ENCODE data around the gene UGGT1. TPM values are rescaled to one million over a fixed set of nuclear protein-coding genes. Genes with fewer than 3 reads are reported as not detected.

The UGGT1 gene
- total RNA-seq, 1 donor from 2014 or later, result 102 TPM

- no peaks in the 10 kb centered on the region for H3K4me1 Mint-ChIP-seq (ENCODE audit: unreplicated experiment)
- H3K4me3 Mint-ChIP-seq (ENCODE audit: unreplicated experiment), result no peak overlapping the region
- no peak overlapping the region for H3K27ac Mint-ChIP-seq (ENCODE audit: unreplicated experiment)
- H3K27me3 Mint-ChIP-seq (ENCODE audit: unreplicated experiment), result no peaks in the 10 kb centered on the region
- TF ChIP-seq CTCF (IDR thresholded peaks at IDR 0.05; ENCODE audit: unreplicated experiment), result no peak
- DNase-seq (ENCODE audit: low spot score), result no peak
- H3K9me3 Mint-ChIP-seq (ENCODE audit: unreplicated experiment), result no peaks in the 10 kb centered on the region
- no peaks in the 10 kb centered on the region for H3K36me3 Mint-ChIP-seq (ENCODE audit: low read depth, unreplicated experiment)
Measured at GRCh38 chr2:128069769-128070168, 21.2 kb upstream of the UGGT1 start.

GRCh38 chr2:128073278-128073677, 17.7 kb upstream of the UGGT1 start:
- H3K27ac Mint-ChIP-seq (ENCODE audit: unreplicated experiment), result no peak overlapping the region

GRCh38 chr2:128076461-128077106, 14.4 kb upstream of the UGGT1 start:
- TF ChIP-seq CTCF (IDR thresholded peaks at IDR 0.05; ENCODE audit: unreplicated experiment), result no peak
- Mint-ChIP-seq H3K36me3 (ENCODE audit: low read depth, unreplicated experiment) (no peaks in the 10 kb centered on the region), H3K9me3 (ENCODE audit: unreplicated experiment) (no peaks in the 10 kb centered on the region), H3K27ac (ENCODE audit: unreplicated experiment) (no peak overlapping the region), H3K4me1 (ENCODE audit: unreplicated experiment) (no peaks in the 10 kb centered on the region), H3K27me3 (ENCODE audit: unreplicated experiment) (no peaks in the 10 kb centered on the region), H3K4me3 (ENCODE audit: unreplicated experiment) (no peak overlapping the region)
- no peak for DNase-seq (ENCODE audit: low spot score)

More at GRCh38 chr2:128073278-128073677, 17.7 kb upstream of the UGGT1 start:
- Mint-ChIP-seq H3K9me3 (ENCODE audit: unreplicated experiment) (no peaks in the 10 kb centered on the region), H3K4me1 (ENCODE audit: unreplicated experiment) (no peaks in the 10 kb centered on the region), H3K4me3 (ENCODE audit: unreplicated experiment) (no peak overlapping the region), H3K27me3 (ENCODE audit: unreplicated experiment) (no peaks in the 10 kb centered on the region), H3K36me3 (ENCODE audit: low read depth, unreplicated experiment) (no peaks in the 10 kb centered on the region)
- TF ChIP-seq CTCF (IDR thresholded peaks at IDR 0.05; ENCODE audit: unreplicated experiment), result no peak
- DNase-seq (ENCODE audit: low spot score), result no peak

- Mint-ChIP-seq H3K4me1 (ENCODE audit: unreplicated experiment) (peaks cover 4% of the 10 kb centered on the region), H3K27me3 (ENCODE audit: unreplicated experiment) (no peaks in the 10 kb centered on the region)
- no peak for DNase-seq (ENCODE audit: low spot score)
Measured at GRCh38 chr2:128084757-128085156, 6.2 kb upstream of the UGGT1 start.

More at GRCh38 chr2:128084757-128085156, 6.2 kb upstream of the UGGT1 start:
- no peak overlapping the region for H3K27ac Mint-ChIP-seq (ENCODE audit: unreplicated experiment)
- H3K4me3 Mint-ChIP-seq (ENCODE audit: unreplicated experiment), result no peak overlapping the region
- TF ChIP-seq CTCF (IDR thresholded peaks at IDR 0.05; ENCODE audit: unreplicated experiment), result no peak
- H3K36me3 Mint-ChIP-seq (ENCODE audit: low read depth, unreplicated experiment), result no peaks in the 10 kb centered on the region
- no peaks in the 10 kb centered on the region for H3K9me3 Mint-ChIP-seq (ENCODE audit: unreplicated experiment)
